HepG2 (cell line): ENCODE measurements around the gene MAPK8IP3. TPM values are rescaled to one million over a fixed set of nuclear protein-coding genes. Genes with fewer than 3 reads are reported as not detected.

Source experiments
- ATAC-seq: fragments of 200-7000 bp; cut with Tn5 transposase; 3 replicates; pipeline ENCODE4 v1.9.1; 2020; ENCODE audit warnings: mild to moderate bottlenecking, moderate library complexity
- BruUV-seq: library from RNA; stranded (reverse); fragments of 400-500 nt; replicated peaks from 2 replicates; lab custom pipeline; 2021; lab: Mats Ljungman, UMichigan
- CTCF ChIA-PET: fragments of 300-600 bp; formaldehyde crosslinking; extraction: SDS; loops from one replicate; lab custom pipeline; 2021; ENCODE audit warnings: low total read pairs, inconsistent platforms, low intra/inter-chr PET ratio; lab: Yijun Ruan, JAX
- POLR2A ChIA-PET: fragments of 350-600 bp; sonication (Branson Sonifier 250); formaldehyde crosslinking; loops from one replicate; lab custom pipeline; 2020; ENCODE audit warnings: antibody characterized with exemption, inconsistent platforms; lab: Yijun Ruan, JAX
- DNase-seq: peaks from one replicate; pipeline ENCODE4 v3.0.0-alpha.2; 2015; ENCODE audit warnings: low spot score
- FAIRE-seq: peaks from 3 replicates; lab custom pipeline; 2011; peaks lifted over from hg19 to GRCh38; lab: Jason Lieb, UNC
- H2AFZ ChIP-seq: one replicate; pipeline ENCODE4 v1.6.1; 2011; ENCODE audit warnings: low read length, inconsistent platforms
- H3K27ac ChIP-seq: fragments of 300-600 bp; 3 replicates; pipeline ENCODE4 v1.8.0; 2011; ENCODE audit warnings: mixed run types, mild to moderate bottlenecking, mixed read lengths, low read length, inconsistent platforms; ENCODE audit not compliant: insufficient read depth; ENCODE audit errors: extremely low read length
- H3K27me3 ChIP-seq, 2 experiments: fragments of 200-600 bp in 1 of 2; 2 replicates in 1 of 2; 3 replicates in 1 of 2; pipeline versions ENCODE4 v1.6.0 to v1.8.0; 2011; ENCODE audit warnings: low read length in 2 of 2, mild to moderate bottlenecking in 2 of 2, moderate library complexity in 2 of 2, inconsistent platforms in 1 of 2; ENCODE audit not compliant: insufficient read depth in 2 of 2, control insufficient read depth in 1 of 2
- H3K36me3 ChIP-seq, 2 experiments: fragments of 200-600 bp in 1 of 2; replicated peaks in 1 of 2; 2 replicates in 1 of 2; 3 replicates in 1 of 2; pipeline versions ENCODE4 v1.5.1 to v1.8.0; 2011; ENCODE audit warnings: low read length in 2 of 2, inconsistent platforms in 1 of 2; ENCODE audit not compliant: insufficient read depth in 2 of 2, control insufficient read depth in 1 of 2
- H3K4me1 ChIP-seq: 2 replicates; pipeline ENCODE4 v1.5.1; 2012; ENCODE audit warnings: low read length, inconsistent platforms; ENCODE audit not compliant: insufficient read depth
- H3K4me2 ChIP-seq: 2 replicates; pipeline ENCODE4 v1.6.0; 2011; ENCODE audit warnings: low read depth, low read length, inconsistent platforms
- H3K4me3 ChIP-seq, 3 experiments: fragments of 200-600 bp in 1 of 3; sonication (generic), shearing (Covaris generic) in 1 of 3; replicated peaks in 1 of 3; 2 replicates each; pipeline ENCODE4 v1.5.1; 2011 to 2016; ENCODE audit warnings: low read length in 3 of 3, inconsistent platforms in 2 of 3, low read depth in 2 of 3, mild to moderate bottlenecking in 2 of 3, control low read depth in 1 of 3, mixed read lengths in 1 of 3; ENCODE audit not compliant: insufficient read depth in 1 of 3
- H3K79me2 ChIP-seq: one replicate; pipeline ENCODE4 v1.6.1; 2011; ENCODE audit warnings: low read length, inconsistent platforms; ENCODE audit not compliant: insufficient read depth
- H3K9ac ChIP-seq: 2 replicates; pipeline ENCODE4 v1.6.0; 2011; ENCODE audit warnings: mild to moderate bottlenecking, low read depth, low read length, inconsistent platforms; ENCODE audit not compliant: insufficient read depth
- H3K9me3 ChIP-seq: 2 replicates; pipeline ENCODE4 v1.5.1; 2012; ENCODE audit warnings: mild to moderate bottlenecking, low read length
- H4K20me1 ChIP-seq: 2 replicates; pipeline ENCODE4 v1.6.0; 2011; ENCODE audit warnings: inconsistent platforms, mild to moderate bottlenecking, low read length, moderate library complexity; ENCODE audit not compliant: insufficient read depth
- GATAD2A ChIP-seq: IDR thresholded peaks from 2 replicates; pipeline ENCODE4 v1.6.1; 2016
- GLI4 ChIP-seq: sonication (generic); formaldehyde crosslinking; IDR thresholded peaks from 2 replicates; pipeline ENCODE4 v1.5.1; 2020; ENCODE audit warnings: missing genetic modification reagents, mild to moderate bottlenecking, moderate library complexity, borderline replicate concordance
- MEIS1 ChIP-seq: sonication (generic); formaldehyde crosslinking; IDR thresholded peaks from 2 replicates; pipeline ENCODE4 v1.9.0; 2021; ENCODE audit warnings: mild to moderate bottlenecking, missing genetic modification reagents, moderate library complexity, borderline replicate concordance
- MTA3 ChIP-seq: sonication (generic); formaldehyde crosslinking; IDR thresholded peaks from 2 replicates; pipeline ENCODE4 v1.4.0; 2020; ENCODE audit warnings: missing genetic modification reagents
- NFIC ChIP-seq: IDR thresholded peaks from 2 replicates; pipeline ENCODE4 v1.6.1; 2012; ENCODE audit warnings: mild to moderate bottlenecking, low read length, inconsistent platforms
- REPIN1 ChIP-seq: sonication (generic); formaldehyde crosslinking; IDR thresholded peaks from 2 replicates; pipeline ENCODE4 v1.8.0; 2022; ENCODE audit warnings: missing genetic modification reagents, low read depth, mild to moderate bottlenecking, borderline replicate concordance
- SIN3B ChIP-seq: fragments of 150-350 bp; IDR thresholded peaks from 2 replicates; pipeline ENCODE4 v1.6.1; 2014; ENCODE audit warnings: low read length
- THYN1 ChIP-seq: sonication (generic); formaldehyde crosslinking; IDR thresholded peaks from 2 replicates; pipeline ENCODE4 v1.8.1; 2023; ENCODE audit warnings: low read depth, mild to moderate bottlenecking, moderate library complexity, missing genetic modification reagents, borderline replicate concordance
- ZNF12 ChIP-seq: sonication (generic); formaldehyde crosslinking; IDR thresholded peaks from 2 replicates; pipeline ENCODE4 v1.5.0; 2020; ENCODE audit warnings: missing genetic modification reagents
- ZNF451 ChIP-seq: sonication (generic); formaldehyde crosslinking; IDR thresholded peaks from 2 replicates; pipeline ENCODE4 v1.5.0; 2020; ENCODE audit warnings: mild to moderate bottlenecking, missing genetic modification reagents
- ZNF510 ChIP-seq: sonication (generic); formaldehyde crosslinking; IDR thresholded peaks from 2 replicates; pipeline ENCODE4 v1.4.0; 2020; ENCODE audit warnings: low read depth, mild to moderate bottlenecking, missing genetic modification reagents
- ZNF75D ChIP-seq: sonication (generic); formaldehyde crosslinking; IDR thresholded peaks from 2 replicates; pipeline ENCODE4 v1.8.1; 2023; ENCODE audit warnings: missing genetic modification reagents, mild to moderate bottlenecking, borderline replicate concordance
- WGBS: methylation state at CpG from one replicate; pipeline ENCODE4 v1.1.6; 2017; ENCODE audit warnings: low lambda C conversion rate; 5-methylcytosine and 5-hydroxymethylcytosine counted together
- in situ Hi-C: cut with HindIII; loops from 2 replicates; pipeline ENCODE4 v1.10.0; 2017; ENCODE audit warnings: low pct_unique_long_range_greater_than_20kb; ENCODE audit not compliant: extremely low pct_ligation_motif_present
- intact Hi-C: fragments of 100-400 bp; cut with micrococcal nuclease; formaldehyde crosslinking; loops from one replicate; pipeline ENCODE4 v1.10.0; 2022; ENCODE audit not compliant: unreplicated experiment
- polyA plus RNA-seq, 8 experiments: library from polyadenylated mRNA; depleted of rRNA in 3 of 8; stranded (reverse) in 7 of 8; unstranded in 1 of 8; fragments of >200 nt; fragmentation: Illumina TruSeq in 4 of 8; extraction: Trizol in 4 of 8; gene quantifications; 2 replicates each; pipeline versions ENCODE4 v1.2.1 to v1.2.3, GENCODE V29; 2011 to 2016; ENCODE audit warnings: low read depth in 4 of 8, missing spikeins in 1 of 8, mixed read lengths in 1 of 8; ENCODE audit not compliant: insufficient read depth in 1 of 8
- total RNA-seq, 5 experiments: library from RNA; depleted of rRNA; stranded (reverse); fragments of >200 nt; fragmentation: Illumina TruSeq; extraction: Trizol; gene quantifications; 2 replicates each; pipeline ENCODE4 v1.2.3, GENCODE V29; 2016; ENCODE audit warnings: low read depth in 1 of 5
- TF ChIP-seq, protein P1 (sequence below): sonication (generic); formaldehyde crosslinking; IDR thresholded peaks from 2 replicates; pipeline ENCODE4 v1.4.0; 2020; ENCODE audit warnings: low read depth, mild to moderate bottlenecking, missing genetic modification reagents
- TF ChIP-seq, protein P2 (sequence below): sonication (generic); formaldehyde crosslinking; IDR thresholded peaks from 2 replicates; pipeline ENCODE4 v1.5.1; 2020; ENCODE audit warnings: mild to moderate bottlenecking, moderate library complexity, missing genetic modification reagents

Gene MAPK8IP3
- total and polyA plus RNA-seq, 2 of the 13 experiments (the other 11 are each of a cell fraction or from before 2014, with no cell fraction given): 25.1 to 41.7 TPM

DNA sequence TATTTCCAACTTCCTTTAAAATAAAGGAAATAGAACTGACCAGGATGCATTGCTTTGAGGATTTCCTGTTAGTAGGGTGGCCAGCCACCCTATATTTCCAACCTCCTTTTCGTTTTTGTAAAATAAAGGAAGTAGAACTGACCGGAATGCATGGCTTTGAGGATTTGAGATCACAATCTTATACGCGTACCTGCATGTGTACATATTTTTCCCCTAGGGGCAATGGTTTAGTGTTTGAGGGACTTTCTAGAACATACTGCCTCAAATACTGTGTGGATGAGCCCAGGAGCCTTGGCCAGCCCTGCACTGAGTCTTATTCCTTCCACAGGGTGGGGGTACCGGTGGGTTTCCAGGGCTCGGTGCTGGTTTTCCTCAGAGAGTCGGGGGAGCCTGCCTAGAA, 25.6 kb downstream of the MAPK8IP3 start (continued):
- TF ChIP-seq SIN3B (no peak), GLI4 (CRISPR knock-in tag) (no peak), THYN1 (CRISPR knock-in tag) (no peak), ZNF75D (CRISPR knock-in tag) (no peak), GATAD2A (no peak)
- TF ChIP-seq, protein P1, sequence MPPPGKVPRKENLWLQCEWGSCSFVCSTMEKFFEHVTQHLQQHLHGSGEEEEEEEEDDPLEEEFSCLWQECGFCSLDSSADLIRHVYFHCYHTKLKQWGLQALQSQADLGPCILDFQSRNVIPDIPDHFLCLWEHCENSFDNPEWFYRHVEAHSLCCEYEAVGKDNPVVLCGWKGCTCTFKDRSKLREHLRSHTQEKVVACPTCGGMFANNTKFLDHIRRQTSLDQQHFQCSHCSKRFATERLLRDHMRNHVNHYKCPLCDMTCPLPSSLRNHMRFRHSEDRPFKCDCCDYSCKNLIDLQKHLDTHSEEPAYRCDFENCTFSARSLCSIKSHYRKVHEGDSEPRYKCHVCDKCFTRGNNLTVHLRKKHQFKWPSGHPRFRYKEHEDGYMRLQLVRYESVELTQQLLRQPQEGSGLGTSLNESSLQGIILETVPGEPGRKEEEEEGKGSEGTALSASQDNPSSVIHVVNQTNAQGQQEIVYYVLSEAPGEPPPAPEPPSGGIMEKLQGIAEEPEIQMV (CRISPR knock-in tag): no peak

DNA sequence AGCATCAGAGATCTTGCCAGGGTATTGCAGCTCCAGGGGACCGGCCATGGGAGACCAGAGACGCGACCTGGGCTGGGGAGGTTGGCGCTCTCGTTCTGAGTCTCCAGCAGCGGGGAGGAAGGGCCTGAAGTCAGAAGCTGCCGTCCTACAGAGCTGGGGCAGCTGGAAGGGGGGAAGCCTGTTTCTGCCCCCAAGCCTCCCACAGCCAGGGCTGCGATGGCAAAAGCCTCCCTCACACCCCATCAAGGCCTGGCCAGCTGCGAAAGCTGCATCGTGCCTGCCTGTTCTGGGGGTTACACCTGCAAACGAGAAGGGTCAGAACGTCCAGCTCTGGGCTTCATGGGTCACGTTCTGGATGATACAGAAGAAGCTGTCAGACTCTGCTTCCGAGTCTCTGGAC, 26.1 kb downstream of the MAPK8IP3 start:
- Histone ChIP-seq H3K27me3 (no peaks in the 10 kb centered on the region; a peak in 1 of 5 replicates), H3K9me3 (peaks cover 11% of the 10 kb centered on the region), H3K4me3 (no peak overlapping the region), H3K27ac (no peak overlapping the region), H3K9ac (no peak overlapping the region), H3K4me2 (no peak overlapping the region), H3K4me1 (no peaks in the 10 kb centered on the region), H2AFZ (no peak overlapping the region), H3K79me2 (no peaks in the 10 kb centered on the region), H4K20me1 (no peaks in the 10 kb centered on the region), H3K36me3 (peaks cover 26 to 46% of the 10 kb centered on the region in 2 experiments; a peak in 4 of 5 replicates)
- FAIRE-seq (no peak), DNase-seq (no peak), ATAC-seq (no peak)
- TF ChIP-seq, protein P2, sequence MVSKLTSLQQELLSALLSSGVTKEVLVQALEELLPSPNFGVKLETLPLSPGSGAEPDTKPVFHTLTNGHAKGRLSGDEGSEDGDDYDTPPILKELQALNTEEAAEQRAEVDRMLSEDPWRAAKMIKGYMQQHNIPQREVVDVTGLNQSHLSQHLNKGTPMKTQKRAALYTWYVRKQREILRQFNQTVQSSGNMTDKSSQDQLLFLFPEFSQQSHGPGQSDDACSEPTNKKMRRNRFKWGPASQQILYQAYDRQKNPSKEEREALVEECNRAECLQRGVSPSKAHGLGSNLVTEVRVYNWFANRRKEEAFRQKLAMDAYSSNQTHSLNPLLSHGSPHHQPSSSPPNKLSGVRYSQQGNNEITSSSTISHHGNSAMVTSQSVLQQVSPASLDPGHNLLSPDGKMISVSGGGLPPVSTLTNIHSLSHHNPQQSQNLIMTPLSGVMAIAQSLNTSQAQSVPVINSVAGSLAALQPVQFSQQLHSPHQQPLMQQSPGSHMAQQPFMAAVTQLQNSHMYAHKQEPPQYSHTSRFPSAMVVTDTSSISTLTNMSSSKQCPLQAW (CRISPR knock-in tag): no peak
- TF ChIP-seq NFIC (no peak), ZNF451 (CRISPR knock-in tag) (no peak), MEIS1 (CRISPR knock-in tag) (no peak), REPIN1 (CRISPR knock-in tag) (no peak), MTA3 (no peak), ZNF12 (CRISPR knock-in tag) (no peak), ZNF510 (CRISPR knock-in tag) (no peak)
- intact Hi-C loops: no loop called here
- WGBS: 89% methylated on average over 11 of the region's 14 CpGs
- CTCF ChIA-PET: no interaction called here
- in situ Hi-C loops: no loop called here
- POLR2A ChIA-PET: no interaction called here
- BruUV-seq: no TSS peak
